Neural cell (in vitro differentiated cells): ENCODE data around the gene FRRS1L. TPM values are rescaled to one million over a fixed set of nuclear protein-coding genes. Genes with fewer than 3 reads are reported as not detected.

Experiments used
- H2AFZ ChIP-seq: fragments of 200-600, 300-800 bp; sonication (generic), shearing (Covaris generic); 2 replicates; pipeline ENCODE4 v1.6.0; 2014; ENCODE audit warnings: low read depth, mild to moderate bottlenecking, antibody characterized with exemption, low read length, moderate library complexity
- H3F3A ChIP-seq: fragments of 200-600 bp; shearing (Covaris generic); 2 replicates; pipeline ENCODE4 v1.6.1; 2016; ENCODE audit warnings: mild to moderate bottlenecking, moderate library complexity, mixed read lengths, antibody characterized with exemption, low read length; ENCODE audit not compliant: insufficient read depth, poor library complexity, severe bottlenecking
- H3K27ac ChIP-seq: fragments of 200-600, 300-800 bp; sonication (generic), shearing (Covaris generic); 2 replicates; pipeline ENCODE4 v1.5.1; 2014; ENCODE audit warnings: mild to moderate bottlenecking, low read length, moderate library complexity
- H3K27me3 ChIP-seq: fragments of 300-800, 200-600 bp; sonication (generic), shearing (Covaris generic); 2 replicates; pipeline ENCODE4 v1.6.0; 2014; ENCODE audit warnings: mild to moderate bottlenecking, low read depth, low read length, moderate library complexity; ENCODE audit not compliant: insufficient read depth
- H3K36me3 ChIP-seq: fragments of 300-800, 200-600 bp; sonication (generic), shearing (Covaris generic); 2 replicates; pipeline ENCODE4 v1.5.1; 2014; ENCODE audit warnings: mild to moderate bottlenecking, antibody characterized with exemption, low read length, moderate library complexity; ENCODE audit not compliant: insufficient read depth
- H3K4me2 ChIP-seq: fragments of 300-800, 200-600 bp; sonication (generic), shearing (Covaris generic); 2 replicates; pipeline ENCODE4 v1.6.0; 2014; ENCODE audit warnings: mild to moderate bottlenecking, low read length
- H3K4me3 ChIP-seq: fragments of 300-800, 200-600 bp; sonication (generic), shearing (Covaris generic); 2 replicates; pipeline ENCODE4 v1.5.1; 2014; ENCODE audit warnings: mild to moderate bottlenecking, low read length, moderate library complexity
- H3K79me2 ChIP-seq: fragments of 200-600 bp; shearing (Covaris generic); replicated peaks from 2 replicates; pipeline ENCODE4 v1.6.0; 2014; ENCODE audit warnings: mild to moderate bottlenecking, low read length, moderate library complexity; ENCODE audit not compliant: insufficient read depth
- H3K9ac ChIP-seq: fragments of 300-800, 200-600 bp; sonication (generic), shearing (Covaris generic); 2 replicates; pipeline ENCODE4 v1.6.1; 2016; ENCODE audit warnings: mild to moderate bottlenecking, low read length, mixed read lengths
- H3K9me2 ChIP-seq: fragments of 200-600 bp; shearing (Covaris generic); 2 replicates; pipeline ENCODE4 v1.6.1; 2016; ENCODE audit warnings: mild to moderate bottlenecking, low read length, mixed read lengths; ENCODE audit not compliant: insufficient read depth
- H3K9me3 ChIP-seq: fragments of 200-600, 300-800 bp; sonication (generic), shearing (Covaris generic); 2 replicates; pipeline ENCODE4 v1.6.1; 2016; ENCODE audit warnings: mild to moderate bottlenecking, mixed run types, low read length, moderate library complexity, mixed read lengths
- H4K20me1 ChIP-seq: fragments of 200-600 bp; shearing (Covaris generic); 2 replicates; pipeline ENCODE4 v1.6.1; 2016; ENCODE audit warnings: mild to moderate bottlenecking, mixed run types; ENCODE audit not compliant: insufficient read depth
- CTCF ChIP-seq: fragments of 450-650 bp; IDR thresholded peaks from 2 replicates; pipeline ENCODE4 v1.5.1; 2014; ENCODE audit warnings: antibody characterized with exemption, mild to moderate bottlenecking, moderate library complexity; ENCODE audit not compliant: poor library complexity, severe bottlenecking
- EP300 ChIP-seq: fragments of 450-650 bp; conservative IDR thresholded peaks from 2 replicates; pipeline ENCODE4 v1.6.1; 2014; ENCODE audit warnings: antibody characterized with exemption, mild to moderate bottlenecking, moderate library complexity; ENCODE audit not compliant: poor library complexity, severe bottlenecking
- EZH2 ChIP-seq: fragments of 200-600, 300-800 bp; shearing (Covaris generic), sonication (generic); IDR thresholded peaks from 2 replicates; pipeline ENCODE4 v1.6.1; 2014; ENCODE audit warnings: antibody characterized with exemption, low read length, borderline replicate concordance, mild to moderate bottlenecking; ENCODE audit not compliant: insufficient read depth, poor library complexity, severe bottlenecking
- MXI1 ChIP-seq: fragments of 450-650 bp; conservative IDR thresholded peaks from 2 replicates; pipeline ENCODE4 v1.6.1; 2014; ENCODE audit warnings: antibody characterized with exemption, mild to moderate bottlenecking; ENCODE audit not compliant: poor library complexity, severe bottlenecking
- POLR2AphosphoS5 ChIP-seq: IDR thresholded peaks from 2 replicates; pipeline ENCODE4 v1.6.1; 2012
- RAD21 ChIP-seq: fragments of 450-650 bp; conservative IDR thresholded peaks from 2 replicates; pipeline ENCODE4 v1.6.1; 2014; ENCODE audit warnings: antibody characterized with exemption, mild to moderate bottlenecking, moderate library complexity
- REST ChIP-seq: IDR thresholded peaks from 2 replicates; pipeline ENCODE4 v1.6.1; 2012; ENCODE audit warnings: borderline replicate concordance
- SMC3 ChIP-seq: fragments of 450-650 bp; conservative IDR thresholded peaks from 2 replicates; pipeline ENCODE4 v1.6.1; 2014; ENCODE audit warnings: antibody characterized with exemption, mild to moderate bottlenecking, moderate library complexity; ENCODE audit not compliant: poor library complexity
- TAF1 ChIP-seq: IDR thresholded peaks from 2 replicates; pipeline ENCODE4 v1.6.1; 2012; ENCODE audit warnings: low read depth
- polyA plus RNA-seq: library from polyadenylated mRNA; depleted of rRNA; stranded (reverse); fragments of >200 nt; gene quantifications from 2 replicates; pipeline ENCODE4 v1.2.3, GENCODE V29; 2014

The FRRS1L gene
- polyA plus RNA-seq, 1 donor from 2014 or later: 20.4 TPM

- Histone ChIP-seq H3K79me2 (no peaks in the 10 kb centered on the region), H2AFZ (no peak overlapping the region), H3K9me2 (no peaks in the 10 kb centered on the region), H3K27ac (no peak overlapping the region), H3K4me2 (no peak overlapping the region), H3K9ac (no peak overlapping the region), H4K20me1 (no peaks in the 10 kb centered on the region), H3F3A (no peaks in the 10 kb centered on the region), H3K4me3 (no peak overlapping the region), H3K36me3 (no peaks in the 10 kb centered on the region), H3K27me3 (no peaks in the 10 kb centered on the region), H3K9me3 (no peaks in the 10 kb centered on the region)
- TF ChIP-seq CTCF: no peak
- no peak for TF ChIP-seq REST
- TF ChIP-seq RAD21: no peak
- no peak for TF ChIP-seq EZH2
- no peak for TF ChIP-seq EP300
- TF ChIP-seq MXI1: no peak
- no peak for TF ChIP-seq SMC3
- no peak for TF ChIP-seq TAF1
- no peak for TF ChIP-seq POLR2AphosphoS5
Measured at GRCh38 chr9:109124121-109124520, 42.9 kb downstream of the FRRS1L start.

DNA sequence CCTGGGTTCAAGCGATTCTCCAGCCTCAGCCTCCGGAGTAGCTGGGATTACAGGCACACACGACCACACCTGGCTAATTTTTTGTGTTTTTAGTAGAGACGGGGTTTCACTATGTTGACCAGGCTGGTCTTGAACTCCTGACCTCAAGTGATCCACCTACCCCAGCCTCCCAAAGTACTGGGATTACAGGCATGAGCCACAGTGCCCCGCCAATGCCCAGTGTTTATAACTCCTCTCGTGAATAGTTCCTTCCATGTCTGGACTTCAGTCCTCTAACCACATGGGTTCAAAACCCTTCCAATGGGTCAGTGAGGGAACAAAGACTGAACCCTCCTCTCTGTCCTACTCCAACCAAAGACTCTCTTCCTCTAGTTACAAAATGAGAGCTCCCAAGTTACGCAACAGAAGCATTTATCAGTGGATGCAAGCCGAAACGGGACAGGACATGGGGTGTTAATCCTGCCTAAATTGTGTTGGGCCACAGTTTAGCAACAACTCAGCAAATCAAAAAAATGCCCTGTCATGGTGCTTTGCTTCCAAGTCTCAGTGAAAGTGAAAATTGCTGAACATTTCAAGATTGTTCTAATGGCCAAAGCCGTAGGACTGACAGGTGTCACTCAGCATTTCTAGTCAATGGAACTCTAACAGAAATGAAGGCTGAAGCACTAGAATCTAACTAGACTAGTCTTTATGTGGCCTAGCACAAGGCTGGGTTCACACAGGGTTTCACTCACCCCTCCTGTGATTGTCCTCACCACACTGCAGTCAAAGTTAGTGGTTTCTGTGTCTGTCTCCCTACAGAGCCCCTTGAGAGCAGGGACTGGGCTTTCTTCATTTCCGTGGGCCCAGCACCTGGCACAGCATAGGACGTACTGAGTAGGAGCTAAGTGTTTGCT lies 44.1 kb downstream of the FRRS1L start:
- Histone ChIP-seq H3K9me2 (no peaks in the 10 kb centered on the region), H2AFZ (no peak overlapping the region), H3F3A (no peaks in the 10 kb centered on the region), H3K27me3 (no peaks in the 10 kb centered on the region), H4K20me1 (no peaks in the 10 kb centered on the region), H3K36me3 (no peaks in the 10 kb centered on the region), H3K4me3 (no peak overlapping the region), H3K4me2 (no peak overlapping the region), H3K9ac (no peak overlapping the region), H3K9me3 (no peaks in the 10 kb centered on the region), H3K79me2 (peaks cover 6% of the 10 kb centered on the region), H3K27ac (no peak overlapping the region)
- TF ChIP-seq TAF1 (no peak), SMC3 (no peak), MXI1 (no peak), CTCF (no peak), REST (no peak), POLR2AphosphoS5 (no peak), EZH2 (no peak), RAD21 (no peak), EP300 (no peak)
